H1 (cell line): ENCODE results near the gene LCE3B. TPM values are rescaled to one million over a fixed set of nuclear protein-coding genes. Genes with fewer than 3 reads are reported as not detected.

Source experiments
- CTCF ChIA-PET: fragments of 300-600 bp; sonication (Branson Sonifier 250); formaldehyde crosslinking; loops from one replicate; lab custom pipeline; 2021; ENCODE audit not compliant: partially characterized antibody; lab: Charles Lee
- POLR2A ChIA-PET: fragments of 300-600 bp; sonication (Branson Sonifier 250); formaldehyde crosslinking; loops from one replicate; lab custom pipeline; 2021; ENCODE audit warnings: inconsistent platforms; ENCODE audit not compliant: partially characterized antibody; lab: Charles Lee
- DNase-seq, 2 experiments: peaks; one replicate each; pipeline versions ENCODE4 v3.0.0 to v3.0.0-alpha.2; 2010 to 2022; ENCODE audit warnings: low spot score in 2 of 2, low read depth in 1 of 2, mixed read lengths in 1 of 2
- FAIRE-seq: peaks from 2 replicates; lab custom pipeline; 2011; peaks lifted over from hg19 to GRCh38; lab: Jason Lieb, UNC
- H2AFZ ChIP-seq: 2 replicates; pipeline ENCODE4 v1.8.1; 2012; ENCODE audit warnings: low read length, inconsistent platforms
- H2AK5ac ChIP-seq: 2 replicates; pipeline ENCODE4 v1.6.1; 2013; ENCODE audit warnings: low read depth, low read length
- H2BK120ac ChIP-seq: replicated peaks from 2 replicates; pipeline ENCODE3; 2013; ENCODE audit warnings: low read depth, low read length, inconsistent platforms
- H2BK12ac ChIP-seq: 2 replicates; pipeline ENCODE4 v1.6.1; 2013; ENCODE audit warnings: low read depth, low read length
- H2BK15ac ChIP-seq: 2 replicates; pipeline ENCODE4 v1.6.1; 2013; ENCODE audit warnings: low read length
- H2BK20ac ChIP-seq: 2 replicates; pipeline ENCODE4 v1.6.1; 2013; ENCODE audit warnings: low read length
- H2BK5ac ChIP-seq: 2 replicates; pipeline ENCODE4 v1.6.1; 2013; ENCODE audit warnings: low read depth, low read length
- H3K14ac ChIP-seq: 2 replicates; pipeline ENCODE4 v1.6.1; 2013; ENCODE audit warnings: inconsistent platforms; ENCODE audit not compliant: insufficient read length
- H3K18ac ChIP-seq: 2 replicates; pipeline ENCODE4 v1.6.1; 2013; ENCODE audit warnings: low read length; ENCODE audit errors: extremely low read depth
- H3K23ac ChIP-seq: 2 replicates; pipeline ENCODE4 v1.6.1; 2013; ENCODE audit warnings: inconsistent platforms; ENCODE audit not compliant: insufficient read length
- H3K23me2 ChIP-seq: 2 replicates; pipeline ENCODE4 v1.6.1; 2013; ENCODE audit warnings: low read depth, low read length
- H3K27ac ChIP-seq: 2 replicates; pipeline ENCODE4 v1.6.1; 2011; ENCODE audit warnings: low read depth, low read length, inconsistent platforms
- H3K27me3 ChIP-seq, 4 experiments: replicated peaks in 1 of 4; 1 replicate in 1 of 4; 2 replicates in 3 of 4; pipeline versions ENCODE4 v1.6.1 to v1.8.1; 2011 to 2013; ENCODE audit warnings: low read length in 3 of 4, mild to moderate bottlenecking in 3 of 4, inconsistent platforms in 2 of 4, mixed read lengths in 2 of 4, moderate library complexity in 1 of 4; ENCODE audit not compliant: control insufficient read depth in 3 of 4, insufficient read depth in 3 of 4; ENCODE audit errors: extremely low read depth in 1 of 4
- H3K36me3 ChIP-seq, 4 experiments: 2 replicates each; pipeline versions ENCODE4 v1.6.1 to v1.8.1; 2011 to 2013; ENCODE audit warnings: mild to moderate bottlenecking in 4 of 4, low read length in 3 of 4, moderate library complexity in 2 of 4, control low read depth in 1 of 4, inconsistent platforms in 1 of 4; ENCODE audit not compliant: insufficient read depth in 4 of 4, control insufficient read depth in 2 of 4
- H3K4ac ChIP-seq: replicated peaks from 2 replicates; pipeline ENCODE3; 2013; ENCODE audit warnings: low read length, low read depth, mixed read lengths, inconsistent platforms; ENCODE audit not compliant: insufficient read length
- H3K4me1 ChIP-seq, 4 experiments: replicated peaks in 1 of 4; 1 replicate in 1 of 4; 2 replicates in 3 of 4; pipeline versions ENCODE4 v1.6.1 to v1.8.1; 2011 to 2013; ENCODE audit warnings: low read length in 3 of 4, inconsistent platforms in 2 of 4, mixed read lengths in 1 of 4; ENCODE audit not compliant: insufficient read depth in 4 of 4, control insufficient read depth in 3 of 4
- H3K4me2 ChIP-seq, 2 experiments: 2 replicates each; pipeline versions ENCODE4 v1.6.1 to v1.8.1; 2011 to 2013; ENCODE audit warnings: low read depth in 2 of 2, low read length in 2 of 2, control low read depth in 1 of 2, inconsistent platforms in 1 of 2, mild to moderate bottlenecking in 1 of 2; ENCODE audit not compliant: insufficient read depth in 1 of 2
- H3K4me3 ChIP-seq, 4 experiments: fragments of 200-600, 300-600 bp in 1 of 4; sonication (generic), shearing (Covaris generic), sonication (Bioruptor Twin) in 1 of 4; 2 replicates each; pipeline versions ENCODE4 v1.5.1 to v1.8.1; 2011 to 2016; ENCODE audit warnings: low read length in 4 of 4, low read depth in 3 of 4, control low read depth in 2 of 4, inconsistent platforms in 2 of 4, mild to moderate bottlenecking in 2 of 4, mixed read lengths in 1 of 4, moderate library complexity in 1 of 4; ENCODE audit not compliant: insufficient read depth in 2 of 4; ENCODE audit errors: extremely low read depth in 1 of 4
- H3K56ac ChIP-seq: replicated peaks from 2 replicates; pipeline ENCODE3; 2013; ENCODE audit warnings: low read depth, mild to moderate bottlenecking, mixed read lengths, low read length, inconsistent platforms; ENCODE audit not compliant: insufficient read length
- H3K79me1 ChIP-seq: 2 replicates; pipeline ENCODE4 v1.6.1; 2013; ENCODE audit warnings: low read depth, low read length, control low read depth
- H3K79me2 ChIP-seq, 2 experiments: 2 replicates each; pipeline versions ENCODE4 v1.6.1 to v1.8.1; 2012 to 2013; ENCODE audit warnings: low read length in 2 of 2, mild to moderate bottlenecking in 2 of 2, inconsistent platforms in 1 of 2; ENCODE audit not compliant: insufficient read depth in 2 of 2, control insufficient read depth in 1 of 2
- H3K9ac ChIP-seq, 4 experiments: replicated peaks in 1 of 4; 1 replicate in 1 of 4; 2 replicates in 3 of 4; pipeline versions ENCODE4 v1.6.1 to v1.8.1; 2011 to 2013; ENCODE audit warnings: low read depth in 3 of 4, low read length in 3 of 4, control low read depth in 2 of 4, mild to moderate bottlenecking in 2 of 4, moderate library complexity in 2 of 4, inconsistent platforms in 1 of 4; ENCODE audit errors: extremely low read depth in 1 of 4
- H3K9me3 ChIP-seq, 2 experiments: 2 replicates each; pipeline versions ENCODE4 v1.6.1 to v1.8.1; 2012 to 2013; ENCODE audit warnings: mild to moderate bottlenecking in 2 of 2, moderate library complexity in 2 of 2, control low read depth in 1 of 2, inconsistent platforms in 1 of 2, low read depth in 1 of 2, low read length in 1 of 2, mixed read lengths in 1 of 2; ENCODE audit not compliant: insufficient read depth in 2 of 2
- H4K20me1 ChIP-seq, 2 experiments: replicated peaks in 1 of 2; 2 replicates each; pipeline versions ENCODE3 to v1.8.1; 2011 to 2013; ENCODE audit warnings: inconsistent platforms in 2 of 2, low read length in 2 of 2, mild to moderate bottlenecking in 1 of 2; ENCODE audit not compliant: insufficient read depth in 2 of 2, control insufficient read depth in 1 of 2
- H4K5ac ChIP-seq: 2 replicates; pipeline ENCODE4 v1.6.1; 2013; ENCODE audit warnings: low read length, low read depth, mixed read lengths, inconsistent platforms; ENCODE audit not compliant: insufficient read length
- H4K8ac ChIP-seq: 2 replicates; pipeline ENCODE4 v1.8.0; 2013; ENCODE audit warnings: mild to moderate bottlenecking, moderate library complexity, low read length, inconsistent platforms; ENCODE audit not compliant: insufficient read depth; ENCODE audit errors: extremely low read depth
- H4K91ac ChIP-seq: replicated peaks from 2 replicates; pipeline ENCODE3; 2013; ENCODE audit warnings: low read length, mixed read lengths, inconsistent platforms; ENCODE audit not compliant: insufficient read length
- CBX8 ChIP-seq: fragments of 300-800, 300-1000 bp; sonication (generic); IDR thresholded peaks from 2 replicates; pipeline ENCODE4 v1.7.1; 2016; ENCODE audit warnings: low read depth, low read length, borderline replicate concordance
- PHF8 ChIP-seq: fragments of 200-600 bp; sonication (generic); conservative IDR thresholded peaks from 2 replicates; pipeline ENCODE4 v1.7.1; 2012; ENCODE audit warnings: low read depth, mild to moderate bottlenecking, inconsistent platforms, low read length, moderate library complexity
- POLR2AphosphoS5 ChIP-seq: IDR thresholded peaks from 2 replicates; pipeline ENCODE4 v1.6.1; 2011; ENCODE audit warnings: low read depth, low read length
- SAP30 ChIP-seq: fragments of 300-600 bp; sonication (generic); IDR thresholded peaks from 2 replicates; pipeline ENCODE4 v1.7.1; 2012; ENCODE audit warnings: low read length, moderate library complexity, mild to moderate bottlenecking, inconsistent platforms; ENCODE audit not compliant: insufficient read depth, insufficient replicate concordance
- SIN3A ChIP-seq, 2 experiments: IDR thresholded peaks in 1 of 2; conservative IDR thresholded peaks in 1 of 2; 2 replicates each; pipeline ENCODE4 v1.6.1; 2011 to 2012; ENCODE audit warnings: low read length in 2 of 2, improper control_type of control experiment in 1 of 2, low read depth in 1 of 2, mild to moderate bottlenecking in 1 of 2
- ZNF274 ChIP-seq: IDR thresholded peaks from 2 replicates; pipeline ENCODE4 v1.7.0; 2012; ENCODE audit warnings: low read length, borderline replicate concordance; ENCODE audit errors: extremely low read depth
- WGBS, 2 experiments: shearing (Covaris generic) in 1 of 2; methylation state at CpG; one replicate each; pipeline versions ENCODE4 v1.1.6 to v1.1.7; 2013 to 2015; ENCODE audit warnings: low lambda C conversion rate in 2 of 2, mixed read lengths in 2 of 2, inconsistent platforms in 1 of 2, low coverage in 1 of 2, missing lambda C conversion rate in 1 of 2; ENCODE audit not compliant: insufficient replicate concordance in 2 of 2, insufficient coverage in 1 of 2, insufficient read length in 1 of 2; ENCODE audit errors: extremely low coverage in 1 of 2, missing lambda C conversion rate in 1 of 2; 5-methylcytosine and 5-hydroxymethylcytosine counted together
- polyA plus RNA-seq, 7 experiments: library from polyadenylated mRNA; depleted of rRNA in 3 of 7; stranded (reverse) in 5 of 7; unstranded in 2 of 7; fragments of >200 nt in 5 of 7; fragments of 200-250 nt in 2 of 7; gene quantifications; 1 replicate in 5 of 7; 2 replicates in 1 of 7; 4 replicates in 1 of 7; pipeline versions ENCODE4 v1.2.1 to v1.2.3, GENCODE V29; 2011 to 2013; ENCODE audit warnings: missing spikeins in 2 of 7, mixed read lengths in 2 of 7
- total RNA-seq: library from RNA; stranded (reverse); fragmentation: NEBNext Ultra II Directional; extraction: Animal tissue kit (Norgen Biotek cat#: 25700); gene quantifications from 2 replicates; pipeline ENCODE4 v1.2.1, GENCODE V29; 2021

Gene LCE3B
- total and polyA plus RNA-seq, 2 of the 8 experiments (the other 6 are each of a cell fraction or from before 2014, with no cell fraction given), result not detected

- Histone ChIP-seq H3K4me3 (no peak within 1 kb of the TSS), H2BK15ac (no peak within 1 kb of the TSS), H3K27ac (no peak within 1 kb of the TSS), H3K23me2 (no peaks in the 10 kb centered on the region), H2AK5ac (no peak within 1 kb of the TSS), H3K14ac (no peak within 1 kb of the TSS), H3K36me3 (no peaks in the 10 kb centered on the region), H3K56ac (no peak within 1 kb of the TSS), H3K79me1 (no peaks in the 10 kb centered on the region), H3K4me2 (no peak within 1 kb of the TSS), H4K5ac (no peak within 1 kb of the TSS), H2BK12ac (no peak within 1 kb of the TSS), H3K9ac (no peak within 1 kb of the TSS), H3K4me1 (no peaks in the 10 kb centered on the region), H3K18ac (no peak within 1 kb of the TSS), H3K27me3 (no peaks in the 10 kb centered on the region), H3K79me2 (no peaks in the 10 kb centered on the region), H2BK120ac (no peak within 1 kb of the TSS), H3K9me3 (peaks cover 45 to 64% of the 10 kb centered on the region in 2 experiments), H4K20me1 (no peaks in the 10 kb centered on the region), H4K91ac (no peak within 1 kb of the TSS), H2BK20ac (no peak within 1 kb of the TSS), H3K23ac (no peak within 1 kb of the TSS), H3K4ac (no peak within 1 kb of the TSS), H2BK5ac (no peak within 1 kb of the TSS), H4K8ac (no peak within 1 kb of the TSS), H2AFZ (no peak within 1 kb of the TSS)
- 68% methylated on average over 4 of the region's 4 CpGs; no CpG with 5 or more reads in 1 of the 2 experiments for WGBS, 2 experiments
- ChIA-PET POLR2A (no interaction called here), CTCF (no interaction called here)
- FAIRE-seq, result no peak
- no peak for DNase-seq
- TF ChIP-seq ZNF274 (no peak), SAP30 (no peak), CBX8 (no peak), POLR2AphosphoS5 (no peak), PHF8 (no peak), SIN3A (conservative IDR thresholded peaks at IDR 0.05 in 1 of 2, IDR thresholded peaks at IDR 0.05 in 1 of 2; ENCODE audit: low read depth in 1 of 2, low read length in 2 of 2) (no peak)
Observed at GRCh38 chr1:152580433-152580832, 33.2 kb upstream of the LCE3B start, which contains the start of gene LCE3D. Gene LCE3D, minus strand, starts transcription at chr1:152580516. Its CDS starts 580 bp downstream, at chr1:152579936.
